GM18520 (cell line): ENCODE data around the gene FMN2.
"Not testable (repeated sequence)": the region's sequence is repeated elsewhere in the genome, so short reads cannot be mapped to it uniquely, and the experiment has no call there.

Experiments used
- ATAC-seq: cut with Tn5 transposase; IDR thresholded peaks from one replicate; pipeline ENCODE4 v1.9.1; 2021; ENCODE audit not compliant: unreplicated experiment

The FMN2 gene

DNA sequence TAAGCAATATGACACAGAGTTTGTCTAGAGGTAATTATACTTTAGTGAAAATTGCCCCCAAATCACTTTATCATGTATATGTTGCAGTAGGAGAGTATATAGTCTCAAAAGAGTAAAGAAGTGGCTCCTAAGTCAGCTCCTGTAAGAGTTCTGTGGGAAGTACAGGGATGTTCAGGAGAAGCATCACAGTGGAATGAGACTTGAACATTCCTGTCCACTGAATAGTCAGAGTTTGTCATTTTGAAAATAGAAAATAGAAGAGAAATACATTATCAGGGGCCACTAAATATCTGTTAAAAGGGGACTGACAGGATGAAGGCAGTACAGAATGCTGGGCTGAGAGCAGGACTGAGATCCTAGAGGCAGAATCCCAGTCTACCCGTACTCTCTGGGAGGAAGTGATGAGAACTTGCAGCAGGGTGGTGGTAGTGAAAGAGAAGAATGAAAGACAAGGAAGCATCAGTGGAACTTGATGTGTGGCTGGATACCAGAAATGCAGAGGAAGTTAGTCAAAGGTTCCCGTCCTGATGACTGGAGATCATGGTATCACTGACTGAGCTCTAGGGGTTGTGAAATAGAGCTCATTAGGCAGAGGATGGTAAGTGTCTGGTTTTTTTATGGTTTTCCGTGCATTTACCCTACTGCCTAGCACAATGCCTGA, 153.4 kb downstream of the FMN2 start:
- no peak for ATAC-seq

DNA sequence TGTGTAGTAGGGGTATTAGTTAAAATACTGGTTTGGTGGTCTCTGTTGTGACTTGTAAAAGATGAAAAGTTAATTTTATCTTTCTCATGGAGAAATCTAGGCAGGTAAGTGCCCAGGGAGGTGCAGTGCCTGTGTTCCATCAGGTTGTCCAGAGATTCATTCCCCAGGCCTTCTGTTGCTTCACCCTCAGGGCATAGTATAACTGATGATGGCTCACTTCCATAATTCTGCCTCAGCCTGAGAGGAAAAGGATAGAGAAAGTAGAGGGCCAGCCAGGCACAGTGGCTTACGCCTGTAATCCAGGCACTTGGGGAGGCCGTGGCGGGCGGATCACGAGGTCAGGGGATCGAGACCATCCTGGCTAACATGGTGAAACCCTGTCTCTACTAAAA, 153.9 kb downstream of the FMN2 start:
- no peak for ATAC-seq

DNA sequence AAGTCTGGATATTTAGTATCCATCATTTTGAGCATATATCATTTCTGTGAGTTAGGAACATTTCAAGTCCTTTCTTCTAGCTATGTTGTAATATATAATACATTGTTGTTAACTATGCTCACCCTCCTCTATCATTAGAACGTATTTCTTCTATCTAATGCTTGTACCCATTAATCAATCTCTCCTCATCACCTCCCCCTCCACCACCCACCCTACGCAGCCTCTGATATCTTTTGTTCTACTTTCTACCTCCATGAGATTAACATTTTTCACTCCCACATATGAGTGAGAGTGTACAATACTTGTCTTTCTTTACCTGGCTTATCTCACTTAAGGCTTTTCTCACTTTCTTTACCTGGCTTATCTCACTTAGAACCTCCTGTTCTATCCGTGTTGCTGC, 156.2 kb downstream of the FMN2 start:
- ATAC-seq = no peak

GRCh38 chr1:240254006-240254405, 162.3 kb downstream of the FMN2 start:
- ATAC-seq = no peak

- no peak for ATAC-seq
Observed at GRCh38 chr1:240254778-240255291, 163.2 kb downstream of the FMN2 start.

- ATAC-seq = no peak
Observed at GRCh38 chr1:240255922-240256321, 164.2 kb downstream of the FMN2 start.

DNA sequence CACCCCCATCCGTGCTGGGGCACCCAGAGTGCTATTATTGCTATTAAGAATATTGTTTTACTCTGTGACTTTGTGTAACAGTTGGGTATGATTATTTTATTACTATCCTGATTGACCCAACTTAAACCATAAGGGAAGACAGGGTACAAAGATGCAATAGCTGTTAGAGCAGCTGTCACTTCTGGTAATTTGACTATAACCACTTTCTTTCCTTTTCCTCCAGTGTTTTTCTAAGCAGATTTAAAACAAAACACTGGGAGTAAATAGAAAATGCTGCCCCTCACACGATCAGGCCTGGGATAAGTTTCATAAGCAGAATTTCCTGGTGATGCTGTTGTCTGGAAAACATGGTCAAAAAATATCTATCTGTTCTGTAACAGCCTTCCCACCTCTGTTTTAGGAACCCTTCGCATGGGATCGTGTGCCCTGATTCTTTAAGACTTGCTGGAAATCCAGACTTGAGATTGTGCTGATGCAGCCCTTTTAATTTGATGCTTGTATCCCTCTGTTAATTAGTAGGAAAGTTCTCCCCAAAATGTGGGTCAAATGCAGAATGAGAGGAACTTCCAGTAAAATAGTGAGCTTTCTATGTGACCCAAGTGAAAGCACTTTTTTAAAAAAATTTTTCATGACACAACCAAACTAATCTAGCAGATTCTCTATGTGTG, 165.3 kb downstream of the FMN2 start:
- no peak for ATAC-seq

DNA sequence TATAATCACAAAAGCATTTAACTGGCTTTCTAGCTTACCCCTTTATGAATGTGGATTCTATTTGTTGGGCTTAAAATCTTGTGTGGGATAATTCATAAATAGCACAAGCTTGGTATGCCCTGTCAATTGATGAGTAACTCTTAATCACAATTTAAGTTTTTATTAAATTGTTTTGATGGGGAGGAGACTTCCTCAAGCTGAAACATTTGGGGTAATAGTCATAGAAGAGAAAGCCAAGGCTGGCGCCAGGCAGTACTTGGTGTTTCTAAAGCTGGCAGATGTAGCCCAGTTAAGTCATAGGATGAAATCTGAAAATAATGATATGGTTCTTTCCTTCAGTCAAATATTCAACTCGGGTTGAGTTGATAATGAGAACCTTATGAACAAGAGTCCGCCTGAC, 167.2 kb downstream of the FMN2 start:
- no peak for ATAC-seq

DNA sequence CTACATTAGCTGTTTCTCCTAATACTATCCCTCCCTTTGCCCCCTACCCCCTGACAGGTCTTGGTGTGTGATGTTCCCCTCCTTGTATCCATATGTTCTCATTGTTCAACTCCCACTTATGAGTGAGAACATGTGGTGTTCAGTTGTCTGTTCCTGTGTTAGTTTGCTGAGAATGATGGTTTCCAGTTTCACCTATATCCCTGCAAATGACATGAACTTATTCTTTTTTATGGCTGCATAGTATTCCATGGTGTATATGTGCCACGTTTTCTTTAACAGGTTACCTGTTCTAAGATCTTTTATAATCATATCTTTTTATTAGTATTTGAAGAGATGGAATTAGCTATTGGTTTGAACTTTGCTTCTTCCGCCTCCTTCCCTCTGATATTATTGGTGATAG, 172.8 kb downstream of the FMN2 start:
- ATAC-seq = not testable (repeated sequence)

DNA sequence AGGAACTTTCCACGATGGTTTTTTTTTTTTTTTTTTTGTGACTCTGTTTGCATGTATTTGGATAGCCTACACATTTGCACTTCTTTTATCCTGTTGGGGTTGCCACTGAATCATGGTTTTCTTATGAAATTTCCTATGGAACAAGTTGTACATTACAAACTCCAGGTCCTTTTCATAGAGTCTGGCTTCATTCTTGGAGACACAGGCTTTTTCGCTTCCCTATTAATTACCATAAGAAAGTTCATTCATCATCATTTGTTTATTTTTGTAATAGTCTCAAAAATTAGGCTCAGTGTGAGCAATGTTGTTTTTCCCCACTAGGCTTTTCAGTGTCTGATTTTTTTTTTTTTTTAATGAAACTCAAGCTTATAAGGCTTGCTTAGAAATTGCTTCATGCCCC, 179.4 kb downstream of the FMN2 start:
- no peak for ATAC-seq

DNA sequence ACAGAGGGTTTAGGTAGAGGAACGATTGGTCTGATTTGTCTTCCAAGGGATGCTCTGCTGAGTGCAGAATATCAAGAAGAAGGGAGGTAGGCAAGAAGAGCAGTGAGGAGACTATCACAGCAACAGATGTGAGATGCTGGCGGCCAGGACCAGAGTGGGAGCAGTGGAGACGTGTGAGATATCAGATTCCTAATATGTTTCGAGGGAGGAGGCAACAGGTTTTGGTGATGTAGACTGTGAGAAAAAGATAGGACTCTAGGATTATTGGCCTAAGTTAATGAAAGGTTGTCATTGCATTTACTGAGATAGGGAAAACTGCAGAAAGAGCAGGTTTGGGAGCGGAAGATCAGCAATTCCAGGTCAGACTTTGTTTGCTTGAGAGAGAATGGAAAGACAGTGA, 182.9 kb downstream of the FMN2 start:
- ATAC-seq = no peak

- not testable (repeated sequence) for ATAC-seq
Observed at GRCh38 chr1:240275219-240275618, 183.5 kb downstream of the FMN2 start.

GRCh38 chr1:240278082-240278481, 186.4 kb downstream of the FMN2 start:
- ATAC-seq = no peak

DNA sequence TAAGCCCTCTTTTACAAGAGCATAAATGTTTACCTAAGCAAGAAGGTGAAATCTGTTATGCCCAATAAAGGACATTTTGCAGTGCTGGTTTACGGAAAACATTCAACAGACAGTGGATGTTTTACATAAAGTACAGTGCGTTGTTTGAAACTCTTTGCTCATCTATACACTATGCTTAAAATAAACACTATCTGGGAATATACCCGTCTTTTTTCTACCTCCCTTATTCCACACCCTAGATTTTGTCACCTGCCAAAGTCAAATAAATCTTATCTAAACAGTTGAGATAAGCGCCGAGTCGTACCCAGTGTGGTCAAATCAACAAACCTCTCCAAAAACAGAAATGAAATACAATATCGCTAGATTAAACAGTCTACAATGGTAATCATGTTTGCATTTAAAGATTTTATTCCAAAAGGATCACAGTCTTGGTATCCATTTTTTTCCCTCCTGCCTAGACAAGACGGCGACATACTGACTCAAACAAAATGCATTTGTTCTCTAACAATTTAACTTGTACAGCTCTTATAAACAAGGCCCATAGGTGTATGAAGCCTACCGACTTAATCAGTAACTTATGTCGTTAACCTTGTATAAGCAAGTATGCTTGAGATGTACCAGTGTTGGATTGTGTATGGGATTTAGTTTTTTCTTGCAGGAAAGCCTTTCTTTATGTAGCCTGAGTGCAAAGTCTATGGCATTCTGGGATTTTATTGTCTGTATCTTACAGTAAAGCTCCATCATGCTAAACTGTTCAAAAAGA, 189.1 kb downstream of the FMN2 start:
- ATAC-seq = no peak

DNA sequence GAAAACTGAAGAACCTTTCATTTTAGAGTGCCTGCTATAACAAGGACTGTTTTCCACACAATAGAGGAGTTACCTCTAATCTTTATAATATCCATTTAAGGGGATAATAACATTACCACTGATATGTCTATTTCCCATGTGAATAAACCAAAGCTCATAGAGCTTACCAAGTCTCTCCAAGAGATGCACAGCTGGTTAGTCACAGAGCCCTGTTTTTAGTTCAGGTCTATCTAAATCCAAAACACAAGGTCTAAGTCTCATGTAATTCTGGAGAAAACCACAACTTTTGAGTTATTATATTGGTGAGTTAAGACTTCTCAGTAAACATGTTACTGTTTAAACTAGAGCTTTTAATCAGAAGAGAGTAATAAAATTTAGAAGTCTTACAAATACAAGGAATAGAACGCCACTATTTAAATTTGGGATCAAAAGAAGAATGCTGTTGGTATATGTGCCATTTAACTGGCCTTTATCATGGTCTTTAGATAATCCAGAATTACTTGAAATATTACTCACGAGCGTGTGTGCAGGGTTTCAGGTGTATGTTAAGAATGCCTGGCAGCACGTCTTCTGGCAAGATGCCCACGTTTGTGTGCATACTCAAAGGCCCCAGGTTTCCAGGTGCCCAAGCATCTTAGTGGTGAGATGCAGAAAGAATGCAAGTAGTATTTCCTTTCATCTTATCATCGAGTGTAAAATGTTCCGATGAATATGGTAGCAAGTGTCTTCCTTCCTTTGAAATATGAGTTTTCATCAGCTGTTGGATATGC, 190.6 kb downstream of the FMN2 start:
- no peak for ATAC-seq

DNA sequence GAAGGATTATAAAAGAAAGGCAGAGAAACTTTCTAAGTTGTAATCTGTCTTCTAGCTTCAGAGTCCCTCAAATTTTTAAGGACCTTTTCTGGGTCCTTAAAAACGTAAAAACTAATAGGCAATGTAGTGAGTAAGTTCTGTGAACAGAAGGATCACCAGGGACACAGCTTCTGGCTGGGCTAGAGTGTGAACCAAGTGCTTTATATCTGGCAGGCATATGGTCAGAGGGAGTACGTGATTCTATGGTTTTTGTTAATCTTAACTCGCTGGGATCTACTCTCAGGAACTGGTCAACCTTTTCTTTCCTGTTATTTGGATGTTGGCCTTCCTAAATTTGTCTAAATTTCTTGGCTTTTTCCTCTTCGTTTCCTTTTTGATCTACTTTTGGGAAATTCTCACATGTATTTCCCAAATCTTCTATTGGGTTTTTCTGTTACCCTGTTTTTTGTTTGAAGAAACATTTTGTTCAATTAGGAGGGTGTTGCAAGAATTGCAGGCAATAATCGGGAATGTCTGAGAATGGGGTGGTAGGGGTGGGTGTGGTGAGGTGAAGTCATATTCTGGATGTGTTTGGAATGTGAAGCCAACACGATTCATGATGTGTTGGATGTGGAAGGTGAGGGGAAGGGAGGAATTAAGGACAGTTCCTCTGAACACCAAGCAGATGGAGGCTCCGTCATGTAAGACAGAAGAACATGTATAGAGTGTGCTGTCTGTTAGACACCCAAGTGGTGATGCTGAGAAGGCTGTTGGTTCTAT, 193.2 kb downstream of the FMN2 start:
- no peak for ATAC-seq

DNA sequence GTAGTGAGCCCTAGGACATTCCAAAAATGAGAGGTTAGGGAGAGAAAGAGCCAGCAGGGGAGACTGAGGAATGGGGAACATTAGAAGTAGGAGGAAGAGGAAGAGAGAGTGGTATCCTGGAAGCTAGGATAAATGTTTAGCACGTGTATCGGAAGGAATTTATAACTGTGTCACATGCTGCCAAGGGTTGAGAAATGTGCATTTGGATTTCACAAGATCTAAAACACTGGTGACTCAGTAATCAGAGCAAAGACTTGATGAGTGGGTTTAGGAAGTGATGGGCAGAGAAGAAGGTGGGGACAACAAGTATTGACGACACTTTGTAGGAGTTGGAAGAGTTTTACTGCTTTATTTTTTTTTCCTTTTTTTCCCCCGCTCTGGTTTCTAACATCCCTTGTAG, 193.9 kb downstream of the FMN2 start:
- ATAC-seq = no peak

DNA sequence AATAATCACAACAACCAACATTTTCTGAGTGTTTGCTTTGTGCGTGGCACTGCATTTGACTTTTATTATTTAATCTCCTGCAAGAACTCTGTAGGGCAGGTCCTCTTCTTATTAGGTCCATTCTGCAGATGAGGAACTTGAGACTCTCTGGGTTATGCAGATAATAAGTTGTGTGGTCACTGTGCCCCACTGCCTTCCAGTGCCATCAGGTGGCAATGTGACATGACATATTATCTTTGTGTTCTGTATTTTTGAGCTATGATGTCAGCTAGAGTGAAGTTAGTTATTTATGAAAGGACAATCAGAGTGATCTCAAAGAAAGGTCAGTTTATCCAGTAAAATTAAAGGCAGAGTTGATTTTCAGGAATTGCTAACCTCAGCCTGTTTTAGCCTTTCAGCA, 196.0 kb downstream of the FMN2 start:
- no peak for ATAC-seq

DNA sequence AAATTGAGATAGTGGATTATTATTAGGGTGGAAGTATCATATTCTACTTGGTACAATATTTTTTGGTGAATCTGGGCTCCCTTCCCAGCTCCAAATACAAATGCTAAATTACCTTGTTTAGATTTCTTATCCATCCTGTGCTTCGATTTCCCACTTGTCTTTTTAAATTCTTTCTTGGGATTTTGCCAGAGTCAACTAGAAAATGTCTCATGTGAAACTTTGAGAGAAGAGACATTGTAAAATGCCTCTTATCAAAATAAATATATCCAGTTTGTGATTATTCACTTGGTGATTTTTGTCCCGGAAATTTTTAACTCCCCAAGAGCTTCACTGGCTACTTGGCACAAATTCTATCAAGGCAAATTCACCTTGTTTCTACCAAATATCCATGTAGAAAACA, 202.0 kb downstream of the FMN2 start:
- no peak for ATAC-seq

GRCh38 chr1:240294566-240294965, 202.9 kb downstream of the FMN2 start:
- ATAC-seq = no peak

DNA sequence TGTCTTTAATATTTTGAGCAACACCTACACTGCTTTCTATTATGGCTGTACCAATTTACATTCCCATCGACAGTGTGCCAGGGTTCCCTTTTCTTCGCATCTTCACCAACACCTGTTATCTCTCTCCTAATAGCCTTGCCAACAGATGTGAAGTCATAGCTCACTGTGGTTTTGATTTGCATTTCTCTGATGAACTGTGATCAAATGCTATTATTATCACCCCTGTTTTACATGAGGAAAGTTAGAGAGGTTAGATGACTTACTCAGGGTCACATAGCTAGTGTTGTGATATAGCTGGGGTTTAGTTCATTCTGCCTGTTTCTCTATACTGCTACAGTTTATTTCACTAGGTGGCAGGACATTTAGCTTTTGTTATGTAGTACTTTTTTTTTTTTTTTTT, 204.1 kb downstream of the FMN2 start:
- ATAC-seq = peak; percentile 73
